HG02588 (cell line): Measurements from ENCODE around the gene KRT17.
"Not testable (repeated sequence)": the region's sequence is repeated elsewhere in the genome, so short reads cannot be mapped to it uniquely, and the experiment has no call there.

Experiments
- ATAC-seq: cut with Tn5 transposase; IDR thresholded peaks from one replicate; pipeline ENCODE4 v1.9.1; 2021; ENCODE audit warnings: mild to moderate bottlenecking, moderate library complexity; ENCODE audit not compliant: unreplicated experiment

The KRT17 gene

GRCh38 chr17:41635121-41636097 is 11.0 kb upstream of the KRT17 start:
- no peak for ATAC-seq

- no peak for ATAC-seq
Observed at GRCh38 chr17:41634639-41635038, 10.3 kb upstream of the KRT17 start.

- no peak for ATAC-seq
Observed at GRCh38 chr17:41633556-41634199, 9.3 kb upstream of the KRT17 start.

- no peak for ATAC-seq
Observed at GRCh38 chr17:41632482-41633105, 8.2 kb upstream of the KRT17 start.

- no peak for ATAC-seq
Observed at GRCh38 chr17:41631898-41632285, 7.5 kb upstream of the KRT17 start.

GRCh38 chr17:41631025-41631897 is 6.9 kb upstream of the KRT17 start:
- ATAC-seq: no peak

- ATAC-seq: no peak
Observed at GRCh38 chr17:41629826-41630670, 5.7 kb upstream of the KRT17 start.

- no peak for ATAC-seq
Observed at GRCh38 chr17:41629316-41629715, 4.9 kb upstream of the KRT17 start.

GRCh38 chr17:41628621-41629255 is 4.4 kb upstream of the KRT17 start:
- not testable (repeated sequence) for ATAC-seq

- ATAC-seq: not testable (repeated sequence)
Observed at GRCh38 chr17:41628073-41628370, 3.6 kb upstream of the KRT17 start.

- no peak for ATAC-seq
Observed at GRCh38 chr17:41627316-41628072, 3.1 kb upstream of the KRT17 start.

- not testable (repeated sequence) for ATAC-seq
Observed at GRCh38 chr17:41626914-41627295, 2.5 kb upstream of the KRT17 start.

GRCh38 chr17:41626028-41626913 is 1.9 kb upstream of the KRT17 start:
- not testable (repeated sequence) for ATAC-seq

GRCh38 chr17:41625602-41626001 is 1.2 kb upstream of the KRT17 start:
- ATAC-seq: no peak

GRCh38 chr17:41623184-41623861 is 1.1 kb downstream of the KRT17 start:
- not testable (repeated sequence) for ATAC-seq

GRCh38 chr17:41622340-41623183 is 1.8 kb downstream of the KRT17 start:
- ATAC-seq: not testable (repeated sequence)
